ENCODE measurements around the gene FIBCD1. TPM values are rescaled to one million over a fixed set of nuclear protein-coding genes. Genes with fewer than 3 reads are reported as not detected.

Gene FIBCD1
- total RNA-seq, 1 experiment from 2014 or later, result 6.6 TPM

GRCh38 chr9:130965680-130966079 lies 26.6 kb upstream of the FIBCD1 start:
- H3K4me3 Mint-ChIP-seq, result no peak overlapping the region
- H3K27ac Mint-ChIP-seq, result no peak overlapping the region
- no peak for ATAC-seq
- no peaks in the 10 kb centered on the region for H3K9me3 Mint-ChIP-seq
- no peak for TF ChIP-seq SOX15 (CRISPR knock-in tag; IDR thresholded peaks at IDR 0.05)
- no peak for TF ChIP-seq SMAD3 (CRISPR knock-in tag; IDR thresholded peaks at IDR 0.05; ENCODE audit: borderline replicate concordance)
- TF ChIP-seq ZMAT4 (CRISPR knock-in tag; IDR thresholded peaks at IDR 0.05), result no peak
- TF ChIP-seq E2F1 (CRISPR knock-in tag; IDR thresholded peaks at IDR 0.05), result no peak
- no peak for TF ChIP-seq TP53 (CRISPR knock-in tag; IDR thresholded peaks at IDR 0.05)
- TF ChIP-seq ESRRA (CRISPR knock-in tag; IDR thresholded peaks at IDR 0.05; ENCODE audit: borderline replicate concordance), result no peak
- no peak for TF ChIP-seq ARID4B (CRISPR knock-in tag; IDR thresholded peaks at IDR 0.05; ENCODE audit: borderline replicate concordance)
- no peak for TF ChIP-seq JAZF1 (CRISPR knock-in tag; IDR thresholded peaks at IDR 0.05)
- TF ChIP-seq CREM (CRISPR knock-in tag; IDR thresholded peaks at IDR 0.05), result no peak
- POLR2A ChIA-PET, result no interaction called here
- CTCF ChIA-PET, result interaction anchor here (0.7 to 2.0 kb wide), 4 partner anchors 8 to 99 kb away, joined by 3 to 13 read pairs (median 4); no protein-coding TSS in a partner anchor
- no peaks in the 10 kb centered on the region for H3K4me1 Mint-ChIP-seq
- H3K36me3 Mint-ChIP-seq, result no peaks in the 10 kb centered on the region
- H3K27me3 Mint-ChIP-seq (ENCODE audit: low read depth), result no peaks in the 10 kb centered on the region
- no peak for DNase-seq (ENCODE audit: low spot score)

GRCh38 chr9:130963916-130964315 lies 24.9 kb upstream of the FIBCD1 start:
- ATAC-seq (no peak), DNase-seq (ENCODE audit: low spot score) (no peak)
- ChIA-PET POLR2A (no interaction called here), CTCF (interaction anchor here (1.0 kb wide), 1 partner anchor 97 kb away, joined by 3 read pairs; no protein-coding TSS in a partner anchor)
- no peaks in the 10 kb centered on the region for H3K4me1 Mint-ChIP-seq
- no peaks in the 10 kb centered on the region for H3K27me3 Mint-ChIP-seq (ENCODE audit: low read depth)
- no peak overlapping the region for H3K4me3 Mint-ChIP-seq
- H3K36me3 Mint-ChIP-seq, result peaks cover 2% of the 10 kb centered on the region
- peaks cover 2% of the 10 kb centered on the region for H3K9me3 Mint-ChIP-seq
- H3K27ac Mint-ChIP-seq, result no peak overlapping the region
- TF ChIP-seq MXD4 (CRISPR knock-in tag; IDR thresholded peaks at IDR 0.05; ENCODE audit: borderline replicate concordance) (no peak), GRHL2 (CRISPR knock-in tag; IDR thresholded peaks at IDR 0.05; ENCODE audit: insufficient replicate concordance, severe bottlenecking) (no peak), CBFB (CRISPR knock-in tag; IDR thresholded peaks at IDR 0.05; ENCODE audit: low read depth) (no peak), CDX4 (CRISPR knock-in tag; IDR thresholded peaks at IDR 0.05; ENCODE audit: borderline replicate concordance) (no peak), ZNF512 (CRISPR knock-in tag; IDR thresholded peaks at IDR 0.05; ENCODE audit: borderline replicate concordance) (no peak), CTCF (IDR thresholded peaks at IDR 0.05) (no peak), JAZF1 (CRISPR knock-in tag; IDR thresholded peaks at IDR 0.05) (no peak), GABPB1 (CRISPR knock-in tag; IDR thresholded peaks at IDR 0.05) (no peak), AFF4 (CRISPR knock-in tag; IDR thresholded peaks at IDR 0.05; ENCODE audit: borderline replicate concordance) (no peak), FOXP4 (CRISPR knock-in tag; IDR thresholded peaks at IDR 0.05) (no peak)
